Measurements from ENCODE around the gene PTPRN2. TPM values are rescaled to one million over a fixed set of nuclear protein-coding genes. Genes with fewer than 3 reads are reported as not detected.

The PTPRN2 gene
- total RNA-seq, 1 donor from 2014 or later = 32.2 TPM

DNA sequence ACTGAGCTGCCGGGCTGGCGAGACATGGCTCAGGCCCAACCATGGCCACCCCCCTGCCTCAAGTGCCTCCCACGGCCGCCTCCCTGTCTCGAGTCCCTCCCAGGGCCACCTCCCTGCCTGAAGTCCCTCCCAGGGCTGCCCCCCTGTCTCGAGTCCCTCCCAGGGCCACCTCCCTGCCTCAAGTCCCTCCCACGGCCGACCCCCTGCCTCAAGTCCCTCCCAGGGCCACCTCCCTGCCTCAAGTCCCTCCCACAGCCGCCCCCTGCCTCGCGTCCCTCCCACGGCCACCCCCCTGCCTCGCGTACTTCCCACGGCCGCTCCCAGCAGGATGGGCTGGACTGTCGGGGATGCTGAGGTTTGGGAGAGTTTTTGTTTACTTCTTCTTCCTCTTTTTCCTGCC is 462.5 kb downstream of the PTPRN2 start:
- Mint-ChIP-seq H3K4me1 (no peaks in the 10 kb centered on the region), H3K9me3 (no peaks in the 10 kb centered on the region), H3K27ac (ENCODE audit: unreplicated experiment) (no peak overlapping the region), H3K27me3 (ENCODE audit: low read depth) (no peaks in the 10 kb centered on the region), H3K4me3 (no peak overlapping the region), H3K36me3 (ENCODE audit: low read depth) (peaks cover 19% of the 10 kb centered on the region)
- no peak for DNase-seq (ENCODE audit: low read depth, low spot score)
- TF ChIP-seq, protein P1, sequence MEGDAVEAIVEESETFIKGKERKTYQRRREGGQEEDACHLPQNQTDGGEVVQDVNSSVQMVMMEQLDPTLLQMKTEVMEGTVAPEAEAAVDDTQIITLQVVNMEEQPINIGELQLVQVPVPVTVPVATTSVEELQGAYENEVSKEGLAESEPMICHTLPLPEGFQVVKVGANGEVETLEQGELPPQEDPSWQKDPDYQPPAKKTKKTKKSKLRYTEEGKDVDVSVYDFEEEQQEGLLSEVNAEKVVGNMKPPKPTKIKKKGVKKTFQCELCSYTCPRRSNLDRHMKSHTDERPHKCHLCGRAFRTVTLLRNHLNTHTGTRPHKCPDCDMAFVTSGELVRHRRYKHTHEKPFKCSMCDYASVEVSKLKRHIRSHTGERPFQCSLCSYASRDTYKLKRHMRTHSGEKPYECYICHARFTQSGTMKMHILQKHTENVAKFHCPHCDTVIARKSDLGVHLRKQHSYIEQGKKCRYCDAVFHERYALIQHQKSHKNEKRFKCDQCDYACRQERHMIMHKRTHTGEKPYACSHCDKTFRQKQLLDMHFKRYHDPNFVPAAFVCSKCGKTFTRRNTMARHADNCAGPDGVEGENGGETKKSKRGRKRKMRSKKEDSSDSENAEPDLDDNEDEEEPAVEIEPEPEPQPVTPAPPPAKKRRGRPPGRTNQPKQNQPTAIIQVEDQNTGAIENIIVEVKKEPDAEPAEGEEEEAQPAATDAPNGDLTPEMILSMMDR (conservative IDR thresholded peaks at IDR 0.05) = no peak

DNA sequence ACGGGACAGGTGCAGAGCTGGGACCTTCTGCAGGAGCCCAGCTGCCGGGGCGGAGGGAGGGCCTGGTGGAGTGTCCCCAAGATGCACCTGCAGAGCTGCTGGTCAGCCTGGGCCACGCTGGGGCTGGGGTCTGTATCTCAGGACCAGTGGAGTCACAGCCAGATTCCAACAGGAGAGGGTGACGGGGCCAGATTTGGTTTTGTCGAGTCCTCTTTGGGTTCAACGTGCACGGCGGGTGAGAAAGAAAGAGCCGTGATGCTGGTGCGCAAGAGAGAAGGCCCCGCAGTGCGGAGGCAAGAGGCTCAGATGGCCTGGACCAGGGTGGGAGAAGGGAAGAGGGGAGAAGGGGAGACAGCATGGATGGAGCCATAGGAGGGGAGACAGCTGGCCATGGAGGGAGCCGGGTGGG is 462.9 kb downstream of the PTPRN2 start:
- H3K27ac Mint-ChIP-seq (ENCODE audit: unreplicated experiment) = no peak overlapping the region
- H3K4me3 Mint-ChIP-seq = no peak overlapping the region
- no peaks in the 10 kb centered on the region for H3K9me3 Mint-ChIP-seq
- DNase-seq (ENCODE audit: low read depth, low spot score) = no peak
- no peaks in the 10 kb centered on the region for H3K4me1 Mint-ChIP-seq
- no peaks in the 10 kb centered on the region for H3K27me3 Mint-ChIP-seq (ENCODE audit: low read depth)
- H3K36me3 Mint-ChIP-seq (ENCODE audit: low read depth) = peaks cover 23% of the 10 kb centered on the region
- TF ChIP-seq, protein P1 (conservative IDR thresholded peaks at IDR 0.05) = no peak

DNA sequence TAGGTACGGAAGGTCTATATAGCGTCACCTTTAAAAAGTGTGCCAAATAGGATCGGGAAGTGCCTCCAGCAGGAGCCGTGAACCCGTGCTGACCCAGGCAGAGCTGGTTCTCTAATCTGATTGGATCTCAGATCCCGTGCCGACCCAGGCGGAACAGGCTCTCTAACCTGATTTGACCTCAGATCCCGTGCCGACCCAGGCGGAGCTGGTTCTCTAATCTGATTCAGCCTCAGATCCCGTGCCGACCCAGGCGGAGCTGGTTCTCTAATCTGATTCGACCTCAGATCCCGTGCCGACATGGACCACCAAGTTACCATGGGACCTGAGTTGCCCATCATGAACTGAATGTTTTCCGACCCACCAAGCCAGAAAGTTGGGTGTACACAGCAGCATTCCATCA is 463.9 kb downstream of the PTPRN2 start:
- no peaks in the 10 kb centered on the region for H3K4me1 Mint-ChIP-seq
- no peak overlapping the region for H3K4me3 Mint-ChIP-seq
- H3K27me3 Mint-ChIP-seq (ENCODE audit: low read depth) = no peaks in the 10 kb centered on the region
- no peak for DNase-seq (ENCODE audit: low read depth, low spot score)
- H3K36me3 Mint-ChIP-seq (ENCODE audit: low read depth) = peaks cover 28% of the 10 kb centered on the region
- no peak overlapping the region for H3K27ac Mint-ChIP-seq (ENCODE audit: unreplicated experiment)
- H3K9me3 Mint-ChIP-seq = peaks cover 5% of the 10 kb centered on the region
- TF ChIP-seq, protein P1 (conservative IDR thresholded peaks at IDR 0.05) = no peak

DNA sequence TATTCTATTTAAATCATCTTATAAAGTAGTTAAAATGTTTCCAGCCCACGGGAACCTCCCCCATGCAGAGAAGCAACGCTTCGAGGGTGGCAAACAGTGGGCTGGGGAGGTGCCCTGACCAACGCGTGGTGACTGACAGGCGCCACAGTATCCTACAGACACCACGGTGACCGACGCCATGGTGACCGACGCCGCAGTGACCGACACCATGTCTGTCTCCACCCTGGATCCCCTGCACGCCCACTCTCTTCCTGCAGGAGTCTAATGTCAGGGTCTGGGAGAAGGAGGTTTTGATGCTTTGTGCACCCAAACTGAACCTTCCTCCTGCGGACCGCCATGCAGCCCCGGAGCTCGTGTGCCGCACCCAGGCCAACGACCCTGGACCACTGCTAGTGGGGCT is 464.4 kb downstream of the PTPRN2 start:
- H3K4me3 Mint-ChIP-seq = no peak overlapping the region
- no peak overlapping the region for H3K27ac Mint-ChIP-seq (ENCODE audit: unreplicated experiment)
- H3K27me3 Mint-ChIP-seq (ENCODE audit: low read depth) = no peaks in the 10 kb centered on the region
- H3K36me3 Mint-ChIP-seq (ENCODE audit: low read depth) = peaks cover 28% of the 10 kb centered on the region
- H3K9me3 Mint-ChIP-seq = peaks cover 5% of the 10 kb centered on the region
- DNase-seq (ENCODE audit: low read depth, low spot score) = no peak
- no peaks in the 10 kb centered on the region for H3K4me1 Mint-ChIP-seq
- TF ChIP-seq, protein P1 (conservative IDR thresholded peaks at IDR 0.05) = no peak

DNA sequence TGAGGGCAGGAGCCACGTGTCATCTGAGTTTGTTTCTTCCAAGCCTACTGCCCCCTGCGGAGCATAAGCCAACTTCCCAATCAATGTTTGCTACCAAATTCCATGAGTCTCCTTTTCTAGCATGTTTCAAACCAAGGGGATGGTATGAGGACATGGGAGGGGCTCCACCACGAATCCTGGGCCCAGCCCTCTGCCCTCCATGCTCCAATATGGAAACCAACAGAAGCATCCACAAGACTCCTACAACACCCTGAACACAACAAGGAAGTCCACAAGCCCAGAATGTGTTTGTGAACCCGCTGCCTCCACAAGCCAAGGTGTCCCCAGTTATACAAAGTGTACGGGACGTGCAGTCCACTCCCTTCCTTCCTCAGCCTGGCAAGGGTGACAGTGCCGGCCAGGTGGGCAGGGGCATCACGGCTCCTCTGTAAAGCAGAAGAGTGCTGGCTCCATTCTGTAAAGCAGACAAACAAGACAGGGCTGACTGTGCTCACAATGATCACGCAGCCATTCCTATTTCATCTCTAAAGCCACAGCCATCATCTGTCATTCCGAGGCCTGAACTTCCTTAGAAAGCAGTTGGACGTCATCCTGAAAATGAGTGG is 466.1 kb downstream of the PTPRN2 start:
- H3K4me3 Mint-ChIP-seq = no peak overlapping the region

More for the DNA sequence above, 466.1 kb downstream of the PTPRN2 start:
- Mint-ChIP-seq H3K27me3 (ENCODE audit: low read depth) (no peaks in the 10 kb centered on the region), H3K4me1 (no peaks in the 10 kb centered on the region), H3K36me3 (ENCODE audit: low read depth) (peaks cover 35% of the 10 kb centered on the region), H3K9me3 (peaks cover 5% of the 10 kb centered on the region), H3K27ac (ENCODE audit: unreplicated experiment) (no peak overlapping the region)
- DNase-seq (ENCODE audit: low read depth, low spot score) = no peak
- TF ChIP-seq, protein P1 (conservative IDR thresholded peaks at IDR 0.05) = no peak
